GM19035 (cell line): ENCODE results near the gene BEND5.

ENCODE experiments used
- ATAC-seq: cut with Tn5 transposase; IDR thresholded peaks from one replicate; pipeline ENCODE4 v1.9.1; 2021; ENCODE audit not compliant: unreplicated experiment

BEND5 gene

DNA sequence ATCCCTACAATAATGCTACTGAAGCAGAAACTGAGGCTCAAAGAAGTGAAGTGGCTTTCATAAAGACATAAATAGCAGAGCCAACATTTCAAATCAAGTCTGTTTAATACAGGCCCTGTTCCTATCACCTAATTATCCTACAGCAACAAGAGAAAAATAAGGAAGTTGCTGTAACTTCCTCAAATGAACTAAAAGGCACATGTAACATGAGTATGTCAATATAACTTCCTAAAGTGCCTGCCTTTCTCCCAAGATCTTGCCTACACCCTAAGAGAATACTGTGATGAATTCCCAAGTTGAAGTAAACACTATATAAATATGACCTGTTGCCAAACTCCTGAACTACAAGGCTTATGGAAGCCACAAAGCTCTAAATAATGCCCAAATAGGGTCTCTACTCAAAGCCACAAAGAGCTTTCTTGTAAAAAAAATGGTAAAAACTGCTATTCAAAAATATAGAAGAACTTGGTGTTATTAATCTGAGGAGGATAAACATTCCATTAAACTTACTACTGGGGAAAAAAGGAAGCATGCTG lies 8.6 kb downstream of the BEND5 start:
- no peak for ATAC-seq

DNA sequence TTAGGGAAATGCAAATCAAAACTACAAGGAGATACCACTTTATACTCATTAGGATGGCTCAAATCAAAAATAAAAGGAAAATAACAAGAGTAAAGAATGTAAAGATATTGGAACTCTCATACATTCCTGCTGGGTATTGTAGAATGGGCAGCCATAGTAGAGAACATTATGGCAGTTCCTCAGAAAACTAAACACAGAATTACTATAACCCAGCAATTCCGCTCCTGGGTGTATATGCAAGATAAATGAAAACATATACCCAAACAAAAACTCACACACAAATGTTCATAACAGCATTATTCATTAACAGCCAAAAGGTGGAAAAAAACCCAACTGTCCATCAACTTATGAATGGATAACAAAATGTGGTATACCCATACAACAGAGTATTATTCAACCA lies 11.4 kb downstream of the BEND5 start:
- ATAC-seq, result no peak

DNA sequence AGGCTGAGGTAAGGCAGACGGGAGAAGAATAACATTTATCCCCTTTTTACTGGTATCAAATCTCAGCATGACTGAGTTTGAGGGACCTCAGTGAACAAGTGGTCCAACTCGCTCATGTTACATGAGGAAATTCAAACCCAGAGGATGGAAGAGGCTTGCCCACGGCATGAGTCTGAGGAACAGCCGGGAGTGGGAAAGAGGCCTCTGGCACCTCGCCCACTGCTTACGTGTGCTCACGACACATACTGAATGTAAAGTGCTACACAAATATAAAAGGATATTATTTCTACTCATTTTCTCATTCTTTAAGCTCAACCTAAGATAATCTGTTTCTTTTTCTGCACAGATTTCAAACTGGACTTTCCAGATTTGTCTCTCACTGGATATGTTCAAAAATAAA lies 14.7 kb downstream of the BEND5 start:
- no peak for ATAC-seq

DNA sequence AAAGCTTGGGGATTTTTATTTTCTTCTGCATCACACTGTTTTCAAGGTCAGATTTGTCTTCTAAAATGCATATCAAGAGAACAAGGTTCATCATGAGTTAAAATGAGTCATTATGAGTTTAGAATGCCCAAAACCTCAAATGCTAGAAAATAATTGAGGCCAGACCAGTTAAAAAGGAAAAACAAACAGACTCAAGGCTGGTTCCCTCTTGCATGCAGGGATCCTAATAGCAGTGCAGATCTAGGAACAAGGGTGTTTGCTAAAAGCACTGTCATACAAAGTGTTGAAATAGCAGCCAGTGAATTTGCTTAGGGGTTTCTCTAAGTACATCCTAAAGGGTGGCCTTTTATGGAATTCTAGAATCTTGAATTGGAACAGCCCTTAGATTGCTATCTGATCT lies 15.3 kb downstream of the BEND5 start:
- no peak for ATAC-seq

DNA sequence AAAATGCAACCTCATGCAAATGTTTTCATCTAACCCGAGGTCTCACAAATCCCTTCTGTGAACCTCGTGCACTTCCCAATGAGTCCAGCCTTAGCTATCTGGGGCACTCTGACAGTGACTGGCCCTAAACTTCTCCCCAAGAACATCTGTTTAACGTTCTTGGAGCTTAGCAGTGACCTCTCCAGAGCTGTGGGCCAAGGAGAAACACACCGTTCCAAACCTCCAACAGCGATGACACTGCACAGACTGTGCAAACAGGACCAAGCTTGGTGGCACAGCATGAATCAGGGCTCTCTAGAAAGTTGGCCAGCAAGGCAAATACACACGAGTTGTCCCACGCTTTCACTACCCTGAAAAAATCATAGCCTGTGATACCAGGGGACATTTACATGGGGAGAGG lies 15.8 kb downstream of the BEND5 start:
- ATAC-seq, result no peak

DNA sequence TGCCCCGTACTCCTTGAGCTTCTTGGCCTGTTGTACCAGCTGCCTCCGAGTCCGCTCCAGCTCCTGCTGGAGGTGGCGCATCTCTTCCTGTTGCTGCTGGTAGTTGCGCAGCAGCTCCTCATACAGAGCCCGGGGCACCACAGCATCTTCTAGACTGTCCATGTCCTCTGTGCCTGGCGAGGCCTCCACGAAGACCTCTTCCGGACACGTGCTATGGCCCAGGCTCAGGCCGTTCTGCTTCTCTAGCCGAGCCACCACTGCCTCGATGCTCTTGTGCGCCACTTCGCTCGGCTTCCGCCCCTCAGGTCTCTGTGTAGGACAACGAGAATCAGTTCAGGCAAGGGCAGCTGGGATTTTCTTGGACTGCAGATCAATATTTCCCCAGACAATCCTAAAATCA lies 17.7 kb downstream of the BEND5 start:
- ATAC-seq, result no peak

DNA sequence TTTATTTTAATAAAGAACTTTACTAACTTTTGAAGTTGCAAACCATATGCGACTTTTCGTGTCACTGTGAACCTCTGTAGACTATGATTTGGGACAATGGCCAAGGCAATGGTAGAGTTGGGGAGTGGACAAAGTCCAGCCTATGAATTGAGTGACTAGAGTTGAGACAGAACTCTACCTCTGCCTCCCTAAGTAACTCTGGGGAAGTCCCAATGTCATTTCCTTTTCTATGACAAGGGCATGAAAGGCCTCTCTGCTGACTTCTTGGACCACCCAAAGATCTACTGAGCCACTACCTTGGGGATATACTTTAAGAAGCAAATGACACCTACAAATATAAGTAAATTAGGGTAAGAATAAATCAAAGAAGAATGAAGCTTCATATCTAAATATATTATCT lies 19.3 kb downstream of the BEND5 start:
- no peak for ATAC-seq

DNA sequence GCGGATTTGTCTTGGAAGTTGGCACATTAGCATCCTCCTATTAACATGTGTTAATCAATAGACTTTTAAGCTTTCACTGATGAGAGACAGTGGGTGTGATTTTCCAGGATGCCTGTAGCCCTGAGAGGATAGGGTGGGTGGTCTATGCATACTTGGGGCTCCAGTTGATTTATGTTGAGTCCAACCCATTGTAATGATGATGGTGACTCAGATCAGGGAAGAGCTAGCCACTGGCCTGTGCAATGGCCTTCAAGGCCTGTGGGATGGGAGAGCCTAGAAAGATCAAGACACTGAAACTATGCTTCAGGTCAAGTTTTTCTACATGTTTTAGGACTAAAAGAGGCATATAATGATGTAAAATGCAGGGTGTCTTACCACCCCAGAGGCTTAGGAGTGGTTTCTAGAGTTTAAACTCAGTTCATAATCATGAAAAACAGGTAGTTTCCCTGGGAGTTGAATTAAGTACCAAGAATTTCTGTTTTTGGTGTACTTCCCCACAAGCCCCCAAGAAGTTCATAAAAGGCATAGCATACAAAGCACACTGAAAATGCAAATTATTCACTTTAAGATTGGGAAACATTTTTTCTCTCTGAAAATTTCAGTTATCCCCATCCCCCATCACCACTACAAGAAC lies 19.9 kb downstream of the BEND5 start:
- no peak for ATAC-seq

DNA sequence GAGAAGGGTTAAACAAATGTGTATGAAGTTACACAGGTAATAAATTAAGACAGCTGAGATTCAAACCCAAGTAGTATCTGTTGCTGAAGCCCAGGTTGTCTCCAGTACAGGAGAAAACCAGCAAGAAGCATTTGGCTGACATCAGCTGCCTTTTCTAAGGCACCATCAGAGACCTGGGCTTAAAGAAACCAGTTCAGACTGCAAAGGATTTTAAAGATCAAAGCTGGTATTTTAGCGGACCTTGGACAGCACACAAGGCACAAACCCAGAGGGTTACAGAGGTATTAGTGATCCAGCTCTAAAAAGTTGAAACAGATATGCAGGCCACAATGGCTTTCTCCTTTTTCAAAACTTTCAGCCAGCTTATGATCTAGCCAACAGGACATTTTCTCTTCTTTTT lies 23.4 kb downstream of the BEND5 start:
- ATAC-seq, result no peak

DNA sequence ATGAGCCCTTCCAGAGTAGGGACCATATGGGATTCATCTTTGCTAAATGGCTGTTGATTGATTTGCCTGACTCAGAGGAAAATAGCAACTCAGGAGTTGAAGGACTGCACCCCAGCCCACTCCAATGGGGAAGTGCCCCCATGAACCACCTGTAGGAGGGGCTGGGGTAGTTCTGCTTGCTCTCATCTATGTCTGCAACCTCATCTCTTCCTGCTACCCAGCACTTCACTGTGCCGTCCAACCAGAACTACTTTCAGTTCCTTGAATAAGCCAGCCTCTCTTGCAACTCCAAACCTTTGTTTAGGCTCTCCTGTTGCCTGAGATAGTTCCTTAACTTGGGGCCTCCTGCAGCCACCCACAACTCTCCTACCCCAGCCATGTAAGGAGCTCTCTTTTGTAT lies 26.6 kb downstream of the BEND5 start:
- no peak for ATAC-seq

DNA sequence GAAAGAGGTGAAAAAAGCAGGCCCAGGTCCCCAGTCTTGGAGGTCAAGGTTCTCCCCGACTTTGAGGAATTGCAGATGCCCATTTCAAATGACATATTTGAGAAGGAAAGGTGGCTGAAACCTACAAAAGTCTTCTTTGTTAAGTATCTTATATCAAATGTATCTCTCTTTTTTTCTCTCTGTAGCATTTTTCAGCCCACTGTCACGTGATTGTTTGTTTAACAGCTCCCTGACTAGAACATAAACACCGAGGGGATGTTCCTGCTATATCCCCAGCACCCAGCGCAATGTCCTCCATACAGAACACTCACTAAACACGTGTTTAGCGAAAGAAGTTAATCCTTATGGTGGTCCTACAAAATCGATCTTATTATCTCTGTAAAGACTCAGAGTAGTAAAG lies 27.6 kb downstream of the BEND5 start:
- ATAC-seq, result no peak

DNA sequence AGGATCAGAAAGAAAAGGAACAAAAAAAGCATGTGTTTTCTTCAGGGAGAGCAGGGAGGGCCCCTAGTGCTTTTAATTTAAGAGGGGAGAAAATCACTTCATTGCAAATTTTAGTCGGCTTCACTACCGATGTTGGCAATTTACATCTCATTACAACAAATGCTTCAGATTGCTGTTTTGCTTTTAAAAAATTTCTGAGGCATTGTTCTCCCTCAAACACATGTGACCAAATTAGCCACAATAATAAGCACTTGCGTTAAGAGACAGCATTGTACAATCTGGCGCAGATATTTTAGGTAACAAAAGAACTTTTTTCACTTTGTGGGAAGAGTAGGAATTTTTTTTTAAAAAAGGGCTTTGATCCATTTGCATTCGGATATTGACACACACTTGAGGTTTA lies 29.8 kb downstream of the BEND5 start:
- no peak for ATAC-seq

DNA sequence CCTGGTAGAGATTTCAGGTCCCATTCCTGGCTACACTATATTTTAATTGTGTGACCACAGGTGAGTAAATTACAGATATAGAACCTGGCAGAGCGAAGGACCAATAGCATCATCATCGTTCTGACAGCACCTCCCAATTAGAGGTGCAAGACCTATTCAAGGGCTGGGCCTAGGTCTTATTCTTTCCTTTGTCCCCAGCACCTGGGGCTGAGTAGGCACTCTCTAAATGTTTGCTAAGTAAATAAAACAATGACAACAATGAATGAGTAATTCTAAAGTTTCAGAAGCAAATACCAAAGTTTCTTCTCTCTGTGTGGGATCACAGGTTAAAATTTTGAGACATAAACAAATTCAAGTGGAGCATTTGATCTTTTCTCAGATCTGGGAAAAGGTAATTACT lies 32.7 kb downstream of the BEND5 start:
- ATAC-seq, result no peak

DNA sequence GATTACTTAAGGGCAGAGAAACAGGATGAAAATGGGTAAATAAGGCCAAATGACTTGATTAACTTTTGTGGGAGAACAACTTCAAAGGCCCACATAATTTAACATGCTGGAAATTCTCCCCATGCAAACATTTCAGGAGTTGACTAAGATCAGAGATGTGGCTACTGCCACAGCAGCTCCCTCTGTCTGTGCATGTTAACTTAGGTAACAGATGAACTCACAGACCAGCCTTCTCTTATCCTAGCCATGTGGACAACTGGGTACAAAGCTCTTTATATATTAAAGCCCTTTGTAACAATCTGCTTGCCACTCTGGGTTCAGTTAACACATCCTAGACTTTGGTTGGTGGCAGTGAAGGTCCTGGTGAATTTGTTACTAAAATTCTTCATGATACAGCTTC lies 33.2 kb downstream of the BEND5 start:
- no peak for ATAC-seq

DNA sequence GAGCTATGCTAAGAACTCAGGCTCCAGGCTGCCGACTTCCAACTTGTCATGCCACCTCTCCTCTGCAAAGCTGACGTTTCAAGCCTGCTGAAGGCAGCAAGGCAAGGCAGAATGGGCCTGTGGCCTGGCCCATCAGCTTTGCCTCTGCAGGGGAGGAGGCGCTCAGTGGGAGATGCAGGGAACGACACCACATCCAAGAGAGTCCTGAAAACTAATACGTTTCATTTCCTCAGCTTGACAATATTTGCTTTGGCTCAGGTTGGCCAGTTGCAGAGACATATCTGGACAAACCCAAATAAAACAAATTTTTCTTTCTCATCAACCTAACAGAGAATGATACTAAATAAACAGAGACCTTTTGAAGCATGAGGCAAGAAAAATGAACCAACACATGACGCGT lies 35.3 kb downstream of the BEND5 start:
- ATAC-seq, result no peak

DNA sequence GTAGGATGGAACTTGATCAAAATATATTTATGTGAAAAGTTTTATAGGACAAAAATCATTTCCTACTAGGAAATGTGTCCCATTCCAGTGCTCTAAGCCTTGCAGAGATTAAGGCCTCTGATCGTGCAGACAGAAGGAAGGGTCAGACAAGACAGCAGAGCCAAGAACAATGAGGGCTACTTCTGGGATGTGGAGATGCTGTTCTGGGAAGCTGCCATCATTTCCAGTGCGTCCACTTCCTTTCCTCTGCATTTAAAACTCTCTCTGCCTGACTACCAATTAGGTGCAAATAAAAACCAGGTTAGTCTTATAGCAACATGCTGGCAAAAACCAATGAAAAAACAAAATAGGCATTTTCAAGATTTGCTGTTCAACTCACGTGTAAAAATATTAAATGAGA lies 36.1 kb downstream of the BEND5 start:
- ATAC-seq, result no peak

DNA sequence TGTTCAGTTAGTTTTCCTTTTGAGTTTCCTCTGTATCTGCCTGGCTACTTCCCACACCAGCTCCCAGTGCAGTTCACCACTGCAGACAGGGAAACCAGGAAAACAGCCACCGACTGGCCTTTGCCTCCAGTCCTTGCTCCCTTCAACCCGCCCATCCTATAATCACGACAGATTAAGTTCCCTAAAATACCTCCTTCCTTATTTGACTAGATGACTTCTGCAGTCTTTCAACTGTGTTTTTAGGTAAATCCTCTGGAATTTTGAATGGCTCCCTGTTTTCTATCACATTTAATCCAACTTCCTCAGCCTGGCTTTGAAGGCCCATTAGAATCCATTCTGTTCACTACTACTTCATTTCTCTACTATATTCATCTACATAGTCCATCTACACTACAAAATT lies 37.6 kb downstream of the BEND5 start:
- ATAC-seq, result no peak

DNA sequence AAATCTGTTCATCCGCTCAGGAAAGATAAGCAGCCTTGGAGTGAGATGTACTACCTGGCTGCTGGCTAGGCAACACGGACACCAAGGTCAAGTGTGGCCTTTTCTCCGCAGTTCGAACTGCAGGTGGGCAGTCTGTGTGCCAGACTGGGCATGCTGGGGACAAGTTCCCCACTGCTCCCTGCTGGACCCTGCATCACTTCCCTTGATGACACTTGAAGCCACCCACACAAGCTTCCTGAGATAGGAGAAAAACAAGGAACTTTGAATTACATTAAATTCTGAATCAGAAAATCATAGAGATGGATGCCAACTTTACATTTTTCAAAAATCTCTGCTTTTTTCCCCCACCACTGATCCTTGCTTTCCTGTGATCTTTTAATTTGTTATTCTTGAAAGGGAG lies 38.3 kb downstream of the BEND5 start:
- no peak for ATAC-seq

DNA sequence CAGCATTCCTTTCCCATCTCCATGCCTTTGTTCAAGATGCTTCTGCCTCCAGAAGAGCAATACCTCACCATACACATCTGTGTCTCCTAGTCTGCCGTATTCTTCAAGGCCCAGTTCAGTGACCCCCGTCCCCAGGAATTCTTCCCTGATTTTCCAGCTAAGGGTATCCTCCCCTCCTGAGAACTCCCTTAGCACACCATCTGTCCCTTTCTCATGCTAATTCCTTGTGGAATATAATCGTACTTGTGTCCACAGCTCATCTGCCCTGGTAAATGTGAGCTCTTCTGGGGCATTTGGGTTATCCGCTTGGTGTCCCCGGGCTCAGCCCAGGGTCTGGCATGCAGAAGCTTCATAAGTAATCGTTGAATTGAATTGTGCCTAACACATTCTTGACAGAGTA lies 40.9 kb downstream of the BEND5 start:
- no peak for ATAC-seq

DNA sequence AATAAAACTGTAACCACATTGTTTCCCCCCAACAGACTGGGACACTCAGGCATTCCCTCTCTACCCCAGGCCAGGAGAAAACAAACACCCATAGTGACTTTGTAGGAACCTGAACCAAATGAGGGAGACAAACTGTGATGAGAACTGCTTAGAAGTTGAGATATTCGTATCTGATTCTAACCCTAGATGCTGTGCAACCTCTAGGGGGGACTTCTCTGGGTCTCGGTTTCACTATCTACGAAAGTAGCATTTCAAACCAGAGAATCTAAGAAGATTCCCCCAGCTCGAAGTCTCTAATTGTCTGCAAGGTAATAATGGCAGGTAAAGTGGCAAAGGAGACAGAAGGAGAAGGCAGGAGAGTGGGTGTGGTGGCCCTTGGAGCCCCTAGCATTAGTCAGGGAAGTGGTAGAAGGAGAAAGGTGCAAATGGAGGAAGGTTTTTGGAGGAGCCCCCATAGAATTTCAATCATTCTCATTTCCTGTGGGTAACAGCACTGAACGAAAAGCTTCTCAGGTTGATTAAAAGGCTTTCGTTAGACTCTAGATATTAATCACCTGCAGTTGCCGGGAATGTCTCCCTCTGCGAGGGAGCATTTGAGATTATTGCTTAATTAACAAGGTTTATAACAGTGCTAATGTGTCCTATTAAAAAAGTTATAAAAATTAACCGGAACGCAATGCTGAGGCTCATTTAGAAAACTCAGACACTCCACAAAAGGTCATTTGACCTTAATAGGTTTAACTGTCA lies 46.4 kb downstream of the BEND5 start:
- ATAC-seq, result peak; percentile 81

DNA sequence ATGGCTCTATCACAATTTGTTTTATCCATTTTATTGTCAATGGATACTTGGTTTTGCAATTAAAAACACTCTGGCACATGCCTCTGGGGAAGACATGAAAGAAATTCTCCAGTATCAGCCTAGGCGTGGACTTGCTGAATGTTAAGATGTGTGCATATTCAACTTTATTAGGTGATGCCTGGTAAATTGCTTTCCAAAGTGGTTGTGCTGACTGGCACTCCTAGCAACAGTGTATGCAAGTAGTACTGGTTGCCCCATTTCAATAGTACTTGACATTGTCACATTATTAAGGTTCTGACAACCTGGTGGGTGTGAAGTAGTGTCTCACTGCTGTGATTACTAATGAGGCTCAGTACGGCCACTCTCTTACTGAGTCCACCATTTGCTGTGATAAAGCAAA lies 48.1 kb downstream of the BEND5 start:
- ATAC-seq, result no peak

DNA sequence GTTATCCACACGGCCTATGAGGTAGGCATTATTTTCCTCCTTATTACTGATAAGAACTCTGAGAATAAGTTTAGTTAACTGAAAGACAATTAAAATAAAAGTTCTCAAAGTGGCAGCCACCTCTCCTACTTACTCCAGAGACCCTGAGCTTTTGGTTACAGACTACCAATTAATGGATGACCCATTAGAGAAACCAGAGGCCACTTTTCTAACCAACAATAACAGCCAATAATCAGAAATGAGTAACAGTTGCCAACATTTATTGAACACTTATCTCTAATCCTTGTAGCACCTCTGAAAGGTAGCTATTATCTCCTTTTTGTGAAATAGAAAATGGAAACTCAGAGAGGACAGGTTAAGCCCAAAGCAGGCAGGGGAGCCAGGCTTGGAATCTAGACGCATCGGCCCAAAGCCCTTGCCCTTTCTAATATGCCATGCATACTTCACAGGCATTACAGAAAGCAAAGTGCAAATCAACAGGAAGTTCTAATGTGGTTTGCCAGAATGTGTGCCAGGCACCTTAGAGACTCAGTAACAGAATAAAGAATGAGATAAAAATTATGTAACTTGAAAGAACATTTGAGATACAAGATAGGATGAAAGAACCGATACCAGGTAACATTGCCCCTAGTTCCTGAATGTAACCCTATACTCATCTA lies 50.0 kb downstream of the BEND5 start:
- ATAC-seq, result no peak
